Measurements from ENCODE around the gene GNGT2.

Gene GNGT2

DNA sequence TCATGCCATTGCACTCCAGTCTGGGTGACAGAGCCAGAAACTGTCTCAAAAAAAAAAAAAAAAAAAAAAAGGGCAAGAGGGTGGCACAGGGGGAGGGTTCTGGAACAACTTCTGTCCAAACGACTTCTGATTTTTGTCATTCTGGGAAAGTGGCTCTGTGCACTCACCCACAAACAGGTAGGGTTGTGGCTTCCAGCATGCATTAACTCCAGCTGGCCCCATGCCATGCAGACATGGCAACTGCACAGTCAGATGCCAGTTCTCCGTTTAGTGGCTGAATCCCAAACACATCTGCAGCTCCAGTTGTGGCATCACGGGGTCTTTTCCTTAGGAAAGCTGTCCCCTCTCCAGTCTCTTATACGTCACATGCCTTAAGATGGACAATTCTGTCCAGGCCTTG is 47.5 kb downstream of the GNGT2 start:
- DNase-seq = no peak

DNA sequence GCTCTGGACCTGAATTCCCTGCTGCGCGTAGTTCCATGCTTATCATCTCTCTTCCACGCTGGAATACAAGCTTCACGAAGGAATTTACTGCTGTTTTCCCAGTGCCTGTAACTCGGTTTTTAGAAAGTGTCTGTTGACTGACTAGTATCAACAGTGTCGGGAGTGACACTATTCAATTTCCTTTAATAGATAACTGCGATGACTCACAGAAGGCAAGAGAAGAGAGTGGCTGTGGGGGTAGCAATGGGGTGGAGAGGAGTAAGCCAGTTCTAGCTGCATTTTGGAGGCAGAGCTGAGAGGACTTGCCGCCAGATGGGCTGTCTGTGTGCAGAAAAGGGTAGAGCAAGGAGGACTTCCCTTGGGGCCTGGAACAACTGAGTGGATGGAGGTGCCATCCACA is 52.6 kb downstream of the GNGT2 start:
- DNase-seq = no peak

DNA sequence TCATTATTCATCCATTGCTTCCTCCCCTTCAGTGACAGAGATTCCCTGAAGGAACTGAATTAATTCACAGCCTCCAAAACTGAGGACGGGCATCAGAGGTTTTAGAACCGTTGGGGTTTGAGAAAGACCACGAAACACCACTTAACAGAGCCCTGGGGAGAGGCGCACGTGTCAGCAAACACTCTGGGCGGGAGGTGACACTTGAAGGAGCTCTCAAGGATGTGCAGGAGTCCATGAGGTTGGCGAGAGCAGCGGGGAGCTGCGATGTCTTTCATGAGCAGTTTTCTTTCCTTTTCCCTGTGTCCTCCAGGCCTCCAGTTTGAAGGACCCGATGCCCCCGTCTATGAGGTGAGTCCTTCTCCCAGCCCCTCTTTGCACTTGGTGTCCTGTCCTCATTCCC is 54.1 kb downstream of the GNGT2 start:
- DNase-seq = no peak

Measured in inflammatory macrophage treated with lipopolysaccharide for 4 hours (primary cell).